K562 (cell line): ENCODE measurements around the gene IP6K2. TPM values are rescaled to one million over a fixed set of nuclear protein-coding genes. Genes with fewer than 3 reads are reported as not detected.

Experiments
- CBFA2T2 ChIP-seq: fragments of 450-650 bp; conservative IDR thresholded peaks from 2 replicates; pipeline ENCODE4 v1.6.1; 2017; ENCODE audit warnings: mild to moderate bottlenecking
- CBX8 ChIP-seq: fragments of 200-600 bp; sonication (generic); IDR thresholded peaks from 2 replicates; pipeline ENCODE4 v1.6.1; 2012; ENCODE audit warnings: borderline replicate concordance, mixed run types, low read depth, mild to moderate bottlenecking, moderate library complexity, mixed read lengths, low read length, control low read depth, inconsistent platforms; ENCODE audit not compliant: poor library complexity, severe bottlenecking; ENCODE audit errors: extremely low read depth
- CTCF ChIP-seq, 3 experiments: IDR thresholded peaks in 2 of 3; conservative IDR thresholded peaks in 1 of 3; 2 replicates each; pipeline ENCODE4 v1.5.1; 2011 to 2012; ENCODE audit warnings: low read length in 3 of 3, mild to moderate bottlenecking in 3 of 3, control low read depth in 2 of 3, improper control_type of control experiment in 1 of 3, inconsistent platforms in 1 of 3, low read depth in 1 of 3, mixed read lengths in 1 of 3, moderate library complexity in 1 of 3; ENCODE audit not compliant: insufficient read depth in 2 of 3
- MLLT1 ChIP-seq, 2 experiments: fragments of 450-650 bp; IDR thresholded peaks; 2 replicates each; pipeline ENCODE4 v1.6.1; 2016
- NR3C1 ChIP-seq: sonication (generic); formaldehyde crosslinking; IDR thresholded peaks from 2 replicates; pipeline ENCODE4 v1.8.1; 2022; ENCODE audit warnings: missing genetic modification reagents
- PHB2 ChIP-seq: fragments of 450-650 bp; IDR thresholded peaks from 2 replicates; pipeline ENCODE4 v1.6.1; 2017; ENCODE audit warnings: low read depth
- PHF21A ChIP-seq: fragments of 450-650 bp; IDR thresholded peaks from 2 replicates; pipeline ENCODE4 v1.6.1; 2017; ENCODE audit warnings: low read depth, borderline replicate concordance
- POLR2AphosphoS5 ChIP-seq: IDR thresholded peaks from 2 replicates; pipeline ENCODE4 v1.6.1; 2011; ENCODE audit warnings: mild to moderate bottlenecking, low read depth, low read length, moderate library complexity; ENCODE audit not compliant: control insufficient read depth, insufficient read depth
- PRDM10 ChIP-seq: fragments of 450-650 bp; IDR thresholded peaks from 2 replicates; pipeline ENCODE4 v1.6.1; 2018; ENCODE audit not compliant: partially characterized antibody
- RAD51 ChIP-seq: fragments of 450-650 bp; IDR thresholded peaks from 2 replicates; pipeline ENCODE4 v1.7.1; 2016; ENCODE audit warnings: low read depth, mild to moderate bottlenecking, borderline replicate concordance
- RBM22 ChIP-seq: fragments of 200-400 bp; formaldehyde crosslinking; IDR thresholded peaks from 2 replicates; pipeline ENCODE4 v1.6.1; 2018; ENCODE audit warnings: low read length, low read depth; ENCODE audit not compliant: poor library complexity, severe bottlenecking
- RNF219 ChIP-seq: fragments of 250-450 bp; sonication (Bioruptor Pico); IDR thresholded peaks from 2 replicates; pipeline ENCODE4 v1.5.0; 2022; ENCODE audit warnings: mild to moderate bottlenecking
- SRF ChIP-seq, 2 experiments: fragments of 250-450, 450-650 bp in 1 of 2; sonication (Bioruptor Pico) in 1 of 2; sonication (generic) in 1 of 2; formaldehyde crosslinking; IDR thresholded peaks; 2 replicates each; pipeline versions ENCODE4 v1.5.0 to v1.5.1; 2020 to 2022; ENCODE audit warnings: mild to moderate bottlenecking in 1 of 2, missing genetic modification reagents in 1 of 2
- SRSF9 ChIP-seq: fragments of 200-400 bp; formaldehyde crosslinking; IDR thresholded peaks from 2 replicates; pipeline ENCODE4 v1.6.1; 2017; ENCODE audit warnings: low read depth, low read length, borderline replicate concordance
- ZC3H8 ChIP-seq: fragments of 450-650 bp; IDR thresholded peaks from 2 replicates; pipeline ENCODE4 v1.6.1; 2017
- ZNF347 ChIP-seq: fragments of 450-650 bp; formaldehyde crosslinking; IDR thresholded peaks from 2 replicates; pipeline ENCODE4 v1.4.0; 2020; ENCODE audit warnings: low read depth, mild to moderate bottlenecking, moderate library complexity
- ZNF77 ChIP-seq: fragments of 250-450 bp; sonication (Bioruptor Pico); IDR thresholded peaks from 2 replicates; pipeline ENCODE4 v1.5.0; 2020
- polyA plus RNA-seq, 8 experiments: library from polyadenylated mRNA; depleted of rRNA in 4 of 8; stranded (reverse) in 5 of 8; unstranded in 3 of 8; fragments of >200 nt; fragmentation: Nextera tagmentation in 2 of 8; fragmentation: Illumina TruSeq in 1 of 8; extraction: Ambion mirVana in 2 of 8; extraction: Trizol in 1 of 8; gene quantifications; 2 replicates each; pipeline versions ENCODE4 v1.2.1 to v1.2.3, GENCODE V29; 2011 to 2014; ENCODE audit warnings: inconsistent platforms in 1 of 8, missing spikeins in 1 of 8
- total RNA-seq, 7 experiments: library from RNA; depleted of rRNA in 6 of 7; stranded (reverse); fragments of >200 nt in 6 of 7; fragmentation: Illumina TruSeq in 2 of 7; extraction: Trizol in 2 of 7; gene quantifications; 2 replicates each; pipeline versions ENCODE4 v1.2.1 to v1.2.3, GENCODE V29; 2011 to 2021; ENCODE audit warnings: low replicate concordance in 1 of 7

IP6K2 gene
- total and polyA plus RNA-seq, 9 of the 15 experiments (the other 6 are each of a cell fraction or from before 2014, with no cell fraction given), result 19.6 to 78.1 (median 48.0) TPM

- peak; percentile 96 for TF ChIP-seq PRDM10
- TF ChIP-seq PHB2, result no peak
- TF ChIP-seq RNF219, result no peak
- peak; percentile 73 to 89 (median 84) for TF ChIP-seq CTCF (IDR thresholded peaks at IDR 0.05 in 2 of 3, conservative IDR thresholded peaks at IDR 0.05 in 1 of 3; ENCODE audit: insufficient read depth in 2 of 3, low read depth in 1 of 3, low read length in 3 of 3)
- TF ChIP-seq SRSF9, result no peak
- 0 out of 2 replicates have a peak, but pooled peaks have one; percentile 21 for TF ChIP-seq PHF21A
- no peak for TF ChIP-seq ZC3H8
- TF ChIP-seq NR3C1 (CRISPR knock-in tag), result peak; percentile 72; the same call in 1 of the 2 replicates
- TF ChIP-seq CBX8, result no peak
- no peak for TF ChIP-seq MLLT1 (IDR thresholded peaks at IDR 0.05)
- TF ChIP-seq RAD51, result no peak
- TF ChIP-seq RBM22, result peak; percentile 18
- TF ChIP-seq ZNF347 (CRISPR knock-in tag), result no peak
- TF ChIP-seq CBFA2T2, result no peak
- TF ChIP-seq POLR2AphosphoS5, result no peak; the same call in 1 of the 2 replicates
- no peak for TF ChIP-seq ZNF77 (CRISPR knock-in tag)
- TF ChIP-seq SRF (CRISPR knock-in tag; IDR thresholded peaks at IDR 0.05), result peak in 1 of 2 experiments; percentile 53; a peak in 1 of 4 replicates
Measured at GRCh38 chr3:48663489-48664312, 53.3 kb downstream of the IP6K2 start (continued).
